ENCODE data around the gene ALDH4A1.
"Not testable (repeated sequence)": the region's sequence is repeated elsewhere in the genome, so short reads cannot be mapped to it uniquely, and the experiment has no call there.

The ALDH4A1 gene

DNA sequence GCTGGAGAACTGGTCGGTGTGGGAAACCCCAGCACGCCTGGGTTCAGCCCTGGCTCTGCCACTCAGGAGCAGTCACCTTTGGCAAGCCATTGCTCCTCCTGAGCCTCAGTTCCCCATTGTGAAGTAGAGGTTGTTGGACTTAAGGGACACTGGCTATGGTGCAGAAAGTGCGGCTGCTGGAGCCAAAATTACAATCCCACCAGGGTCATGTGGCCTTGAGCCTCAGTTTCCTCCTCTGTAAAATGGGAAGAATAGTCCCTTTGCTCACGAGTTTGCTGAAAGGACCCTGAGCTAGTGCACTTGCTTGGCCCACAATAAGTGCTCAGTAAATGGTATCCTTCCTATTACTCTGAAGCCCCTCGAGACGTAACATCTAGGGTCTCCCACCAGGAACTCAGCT lies 28.3 kb downstream of the ALDH4A1 start:
- DNase-seq, result no peak
- Mint-ChIP-seq H3K4me3 (no peak overlapping the region), H3K9me3 (no peaks in the 10 kb centered on the region), H3K4me1 (ENCODE audit: low read depth) (no peaks in the 10 kb centered on the region), H3K27me3 (no peaks in the 10 kb centered on the region), H3K36me3 (ENCODE audit: low read depth) (no peaks in the 10 kb centered on the region), H3K27ac (no peak overlapping the region)

DNA sequence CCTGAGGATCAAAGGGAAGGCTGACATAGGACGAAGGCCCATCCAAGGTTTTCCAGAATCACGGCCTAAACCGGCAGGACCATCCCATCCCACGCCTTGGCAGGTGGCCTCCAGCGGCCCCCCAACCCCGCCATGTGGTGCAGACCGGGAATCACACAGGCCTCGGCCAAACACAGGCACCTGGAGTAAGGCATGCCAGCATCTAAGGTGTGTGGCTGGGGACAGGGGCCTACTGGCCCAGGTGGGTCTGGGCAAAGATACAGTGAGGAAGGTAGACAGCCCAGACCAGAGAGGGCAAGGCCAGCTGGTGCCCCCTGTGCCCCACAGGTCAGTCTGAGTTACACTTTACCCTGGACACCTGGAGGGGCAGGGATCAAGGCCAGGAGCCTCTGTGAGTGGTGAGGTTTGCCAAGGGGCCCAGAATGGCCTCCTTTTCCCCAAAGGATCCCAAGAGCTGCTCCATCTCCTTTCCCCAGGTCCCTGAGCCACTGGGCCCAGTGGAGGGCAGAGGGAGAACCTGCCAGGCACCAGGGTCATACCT lies 30.2 kb downstream of the ALDH4A1 start:
- H3K9me3 Mint-ChIP-seq, result no peaks in the 10 kb centered on the region
- DNase-seq, result no peak
- H3K36me3 Mint-ChIP-seq (ENCODE audit: low read depth), result no peaks in the 10 kb centered on the region
- no peaks in the 10 kb centered on the region for H3K4me1 Mint-ChIP-seq (ENCODE audit: low read depth)
- no peak overlapping the region for H3K4me3 Mint-ChIP-seq
- H3K27me3 Mint-ChIP-seq, result peaks cover under 1% of the 10 kb centered on the region
- H3K27ac Mint-ChIP-seq, result no peak overlapping the region

DNA sequence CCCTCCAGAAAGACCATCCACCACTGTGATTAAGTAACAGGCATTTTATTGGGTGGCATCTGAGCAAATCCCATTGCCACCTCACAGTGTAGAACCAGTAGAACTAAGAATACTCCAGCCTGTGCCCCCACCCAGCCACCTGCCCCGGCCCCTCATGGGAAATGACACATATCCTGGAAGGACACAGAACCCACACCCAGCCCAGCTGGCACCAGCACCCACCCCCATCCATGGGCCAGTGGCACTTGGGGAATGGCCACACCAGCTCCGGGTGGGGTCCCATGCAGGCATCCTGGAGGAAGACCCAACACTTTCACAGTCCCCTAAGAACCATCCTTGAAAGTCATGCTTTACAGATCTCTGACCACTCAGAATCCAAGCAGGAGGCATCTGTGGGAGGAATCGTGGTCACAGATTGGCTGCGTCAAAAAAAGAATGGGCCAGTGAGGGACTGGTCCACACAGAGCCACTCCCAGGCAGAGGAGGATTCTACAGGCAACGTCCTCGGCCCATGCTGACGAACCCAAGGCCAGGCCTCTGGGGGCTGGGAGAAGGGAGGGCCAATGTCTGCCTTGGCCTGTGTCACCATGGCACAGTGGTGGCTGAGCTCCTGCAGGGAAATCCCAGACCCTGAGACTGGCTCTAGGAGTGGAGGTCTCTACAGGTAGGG lies 30.8 kb downstream of the ALDH4A1 start:
- H3K9me3 Mint-ChIP-seq, result no peaks in the 10 kb centered on the region
- H3K27ac Mint-ChIP-seq, result no peak overlapping the region
- DNase-seq, result no peak
- H3K4me3 Mint-ChIP-seq, result no peak overlapping the region
- H3K27me3 Mint-ChIP-seq, result peaks cover 7% of the 10 kb centered on the region
- no peaks in the 10 kb centered on the region for H3K36me3 Mint-ChIP-seq (ENCODE audit: low read depth)
- H3K4me1 Mint-ChIP-seq (ENCODE audit: low read depth), result no peaks in the 10 kb centered on the region

DNA sequence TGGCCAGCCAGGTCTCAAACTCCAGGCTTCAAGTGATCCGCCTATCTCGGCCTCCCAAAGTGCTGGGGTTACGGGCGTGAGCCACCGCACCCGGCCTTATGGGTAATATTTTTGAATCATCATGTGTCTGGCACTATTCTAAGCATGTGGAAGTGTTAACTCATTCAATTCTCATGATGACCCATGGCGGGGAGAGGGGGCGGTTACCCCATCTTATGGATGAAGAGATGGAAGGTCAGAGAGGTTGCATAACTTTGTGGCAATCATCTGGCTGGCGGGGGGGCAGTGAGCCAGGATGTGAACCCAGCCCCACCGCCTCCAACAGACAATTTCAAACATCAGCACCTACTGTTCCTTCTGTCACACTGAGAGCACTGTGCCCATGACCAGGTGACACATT lies 31.4 kb downstream of the ALDH4A1 start:
- Mint-ChIP-seq H3K9me3 (no peaks in the 10 kb centered on the region), H3K36me3 (ENCODE audit: low read depth) (no peaks in the 10 kb centered on the region), H3K4me1 (ENCODE audit: low read depth) (no peaks in the 10 kb centered on the region), H3K27ac (no peak overlapping the region), H3K27me3 (peaks cover 11% of the 10 kb centered on the region), H3K4me3 (no peak overlapping the region)
- no peak for DNase-seq

DNA sequence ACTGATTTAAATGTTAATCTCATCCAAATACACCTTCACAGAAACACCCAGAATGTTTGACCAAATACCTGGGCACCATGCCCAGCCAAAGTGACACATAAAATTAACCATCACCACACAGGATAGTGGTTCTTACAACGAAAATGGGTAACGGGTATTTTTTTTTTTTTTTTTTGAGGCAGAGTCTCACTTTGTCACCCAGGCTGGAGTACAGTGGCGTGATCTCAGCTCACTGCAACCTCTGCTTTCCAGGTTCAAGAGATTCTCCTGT lies 31.8 kb downstream of the ALDH4A1 start:
- not testable (repeated sequence) for DNase-seq; H3K9me3 Mint-ChIP-seq; H3K4me3 Mint-ChIP-seq; H3K4me1 Mint-ChIP-seq (ENCODE audit: low read depth); H3K36me3 Mint-ChIP-seq (ENCODE audit: low read depth); H3K27ac Mint-ChIP-seq
- H3K27me3 Mint-ChIP-seq, result peaks cover 13% of the 10 kb centered on the region

DNA sequence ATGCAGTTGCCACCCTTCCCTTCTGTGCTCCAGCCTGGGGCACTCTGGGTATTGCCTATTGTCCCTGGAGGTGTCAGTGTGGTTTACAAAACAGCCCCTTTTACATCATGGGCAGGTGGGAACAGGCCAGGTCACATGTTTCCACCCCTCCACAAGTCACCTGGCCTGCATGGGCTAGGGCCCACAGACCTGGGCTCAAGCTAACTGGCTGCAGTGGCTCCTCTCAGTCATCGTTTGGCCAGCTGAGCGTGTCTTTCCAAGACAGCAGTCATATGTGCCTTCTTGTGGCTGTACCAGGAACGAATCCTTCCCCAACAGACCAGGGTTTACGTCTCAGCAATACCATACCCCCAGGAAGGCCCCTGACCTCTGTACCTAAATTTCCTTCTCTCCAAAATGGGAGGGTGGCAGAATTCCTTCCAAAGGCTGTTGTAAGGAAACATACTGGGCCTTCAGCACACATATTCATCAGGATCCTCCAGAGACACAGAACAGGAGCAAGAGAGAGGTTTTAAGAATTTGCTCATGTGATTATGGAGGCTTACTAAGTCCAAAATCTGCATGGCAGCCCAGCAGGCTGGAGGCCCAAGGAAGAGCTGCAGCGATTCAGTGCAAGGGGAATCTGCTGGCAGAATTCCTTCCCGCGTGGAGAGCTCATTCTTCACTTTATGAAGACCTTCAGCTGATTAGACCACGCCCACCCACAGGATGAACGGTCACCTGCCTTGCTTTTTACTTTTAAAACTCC lies 32.3 kb downstream of the ALDH4A1 start:
- no peaks in the 10 kb centered on the region for H3K9me3 Mint-ChIP-seq
- no peaks in the 10 kb centered on the region for H3K4me1 Mint-ChIP-seq (ENCODE audit: low read depth)
- no peaks in the 10 kb centered on the region for H3K36me3 Mint-ChIP-seq (ENCODE audit: low read depth)
- no peak overlapping the region for H3K27ac Mint-ChIP-seq
- DNase-seq, result no peak
- peaks cover 14% of the 10 kb centered on the region for H3K27me3 Mint-ChIP-seq
- no peak overlapping the region for H3K4me3 Mint-ChIP-seq

DNA sequence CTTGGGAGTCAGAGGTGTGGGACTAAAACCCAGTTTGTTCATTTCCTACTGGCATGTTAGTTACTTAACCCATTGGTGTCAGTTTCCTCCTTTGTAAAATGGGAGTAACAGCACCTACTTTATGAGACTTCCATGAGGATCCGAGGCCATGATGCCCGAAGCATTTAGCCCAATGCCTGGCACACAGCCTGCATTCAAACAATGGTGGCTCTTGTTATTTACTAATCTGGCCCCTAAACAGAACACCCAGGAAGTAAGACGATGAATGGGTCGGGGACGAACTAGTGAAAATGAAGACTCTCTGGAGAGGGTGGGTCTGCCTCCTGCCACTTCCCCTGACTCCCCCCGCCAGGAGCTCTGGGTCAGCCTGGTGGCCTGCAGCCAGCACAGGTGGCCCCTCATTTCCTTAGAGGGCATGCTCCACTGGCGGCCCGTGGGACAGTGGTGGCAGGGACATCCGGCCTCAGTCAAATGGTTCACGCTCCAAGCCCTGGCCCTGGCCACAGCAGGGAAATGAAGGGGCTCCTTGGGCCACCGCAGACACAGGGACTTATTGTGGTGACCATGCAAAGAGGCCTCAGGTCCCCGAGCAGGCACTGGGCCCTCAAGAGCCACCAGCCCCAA lies 33.4 kb downstream of the ALDH4A1 start:
- Mint-ChIP-seq H3K4me3 (no peak overlapping the region), H3K36me3 (ENCODE audit: low read depth) (no peaks in the 10 kb centered on the region), H3K27ac (no peak overlapping the region), H3K4me1 (ENCODE audit: low read depth) (no peaks in the 10 kb centered on the region), H3K27me3 (peaks cover 14% of the 10 kb centered on the region), H3K9me3 (no peaks in the 10 kb centered on the region)
- no peak for DNase-seq

DNA sequence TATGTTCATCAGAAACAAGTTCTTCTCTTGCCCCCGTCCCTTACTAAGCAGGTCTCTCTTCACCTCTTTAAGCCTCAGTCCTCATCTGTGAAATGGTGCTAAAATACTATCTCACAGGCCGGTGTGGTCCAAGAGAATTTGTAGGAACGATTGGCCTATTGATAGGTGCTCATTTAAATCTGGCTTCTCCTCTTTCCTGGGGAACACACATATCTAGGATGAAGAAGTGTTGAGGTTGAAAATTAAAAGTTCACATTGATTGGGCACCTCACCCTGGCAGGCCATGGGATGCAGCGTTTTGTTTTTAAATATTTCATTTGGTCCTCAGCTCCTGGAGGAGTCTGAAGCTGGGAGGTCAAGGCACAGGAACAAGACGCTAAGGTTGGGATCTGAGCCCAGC lies 34.0 kb downstream of the ALDH4A1 start:
- Mint-ChIP-seq H3K9me3 (no peaks in the 10 kb centered on the region), H3K27ac (no peak overlapping the region), H3K4me3 (no peak overlapping the region), H3K27me3 (peaks cover 14% of the 10 kb centered on the region), H3K36me3 (ENCODE audit: low read depth) (no peaks in the 10 kb centered on the region), H3K4me1 (ENCODE audit: low read depth) (no peaks in the 10 kb centered on the region)
- no peak for DNase-seq

DNA sequence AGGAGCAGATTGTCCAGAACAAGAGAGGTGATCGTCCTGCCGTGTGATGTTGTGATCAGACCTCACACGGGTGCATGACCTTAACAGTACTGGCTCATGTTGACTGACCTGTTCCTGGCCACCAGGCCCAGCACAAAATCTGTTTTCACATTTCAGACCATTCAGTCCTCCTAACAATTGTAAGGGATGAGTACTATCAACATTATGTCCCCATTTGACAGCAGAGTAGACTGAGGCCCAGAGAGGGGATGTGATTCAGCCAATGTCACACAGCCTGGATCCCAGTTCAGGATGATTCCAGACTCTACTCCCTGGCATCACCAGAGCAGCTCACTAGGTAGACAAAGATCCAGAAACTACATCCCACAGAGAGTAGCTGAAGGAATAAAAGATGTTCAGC lies 35.5 kb downstream of the ALDH4A1 start:
- no peak overlapping the region for H3K4me3 Mint-ChIP-seq
- no peaks in the 10 kb centered on the region for H3K4me1 Mint-ChIP-seq (ENCODE audit: low read depth)
- H3K9me3 Mint-ChIP-seq, result no peaks in the 10 kb centered on the region
- H3K36me3 Mint-ChIP-seq (ENCODE audit: low read depth), result no peaks in the 10 kb centered on the region
- no peak overlapping the region for H3K27ac Mint-ChIP-seq
- DNase-seq, result no peak
- peaks cover 14% of the 10 kb centered on the region for H3K27me3 Mint-ChIP-seq

DNA sequence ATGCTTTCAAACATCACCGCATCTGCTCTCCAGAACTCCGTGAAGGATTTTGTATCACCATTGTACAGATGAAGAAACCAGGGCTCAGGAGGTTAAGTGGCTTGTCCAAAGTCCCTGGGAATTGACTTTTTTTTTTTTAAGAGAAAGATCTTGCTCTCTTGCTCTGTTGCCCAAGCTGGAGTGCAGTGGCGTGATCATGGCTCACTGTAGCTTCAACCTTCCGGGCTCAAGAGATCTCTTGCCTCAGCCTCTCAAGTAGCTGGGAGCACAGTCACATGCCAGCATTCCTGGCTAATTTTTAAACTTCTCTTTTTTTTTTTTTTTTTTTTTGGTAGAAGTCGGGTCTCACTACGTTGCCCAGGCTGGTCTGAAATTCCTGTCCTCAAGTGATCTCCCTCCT lies 36.0 kb downstream of the ALDH4A1 start:
- Mint-ChIP-seq H3K4me3 (no peak overlapping the region), H3K36me3 (ENCODE audit: low read depth) (no peaks in the 10 kb centered on the region), H3K9me3 (no peaks in the 10 kb centered on the region), H3K27ac (no peak overlapping the region), H3K27me3 (peaks cover 14% of the 10 kb centered on the region), H3K4me1 (ENCODE audit: low read depth) (no peaks in the 10 kb centered on the region)
- no peak for DNase-seq

DNA sequence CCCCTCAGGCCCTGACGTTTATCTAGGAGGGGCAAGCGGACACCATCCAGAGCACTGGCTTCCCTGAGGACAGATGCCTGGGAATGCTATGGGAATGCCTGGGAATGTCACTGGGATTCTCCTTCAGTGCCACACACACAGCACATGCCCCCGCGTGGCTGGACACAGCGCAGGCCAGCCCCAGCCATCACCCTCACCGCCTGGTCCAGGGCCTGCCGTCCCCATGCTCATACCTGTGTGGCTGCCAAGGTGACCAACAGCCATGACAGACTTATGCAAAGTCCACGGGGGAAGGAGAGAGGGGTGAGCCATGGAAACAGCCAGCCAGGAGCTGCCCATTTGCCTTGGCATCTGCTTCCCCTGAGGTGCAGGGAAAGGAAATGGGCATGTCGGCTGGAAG lies 37.2 kb downstream of the ALDH4A1 start:
- no peaks in the 10 kb centered on the region for H3K4me1 Mint-ChIP-seq (ENCODE audit: low read depth)
- no peak for DNase-seq
- H3K4me3 Mint-ChIP-seq, result no peak overlapping the region
- no peaks in the 10 kb centered on the region for H3K36me3 Mint-ChIP-seq (ENCODE audit: low read depth)
- no peak overlapping the region for H3K27ac Mint-ChIP-seq
- no peaks in the 10 kb centered on the region for H3K9me3 Mint-ChIP-seq
- H3K27me3 Mint-ChIP-seq, result peaks cover 14% of the 10 kb centered on the region

DNA sequence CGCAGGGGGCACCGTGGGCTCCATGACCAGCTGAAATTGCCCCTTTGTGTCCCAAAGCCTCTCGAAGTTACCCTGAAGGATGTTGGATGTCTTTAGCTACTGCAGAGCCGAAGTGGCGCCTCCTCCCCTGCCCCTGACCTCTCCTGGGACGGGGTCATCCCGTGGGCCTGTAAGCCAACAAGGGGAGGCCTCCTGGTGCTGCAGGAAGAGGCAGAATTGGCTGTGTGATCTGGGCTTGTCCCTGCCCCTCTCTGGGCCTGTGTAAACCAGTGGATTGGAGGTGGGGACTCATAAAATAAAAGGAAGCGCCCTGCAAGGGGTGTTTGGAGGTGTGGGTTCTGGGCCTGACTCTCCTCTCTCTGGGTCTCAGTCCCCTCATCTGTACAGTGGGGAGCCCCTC lies 40.8 kb downstream of the ALDH4A1 start:
- Mint-ChIP-seq H3K4me3 (no peak overlapping the region), H3K27ac (no peak overlapping the region), H3K27me3 (peaks cover 8% of the 10 kb centered on the region), H3K36me3 (ENCODE audit: low read depth) (no peaks in the 10 kb centered on the region), H3K4me1 (ENCODE audit: low read depth) (no peaks in the 10 kb centered on the region), H3K9me3 (no peaks in the 10 kb centered on the region)
- no peak for DNase-seq

DNA sequence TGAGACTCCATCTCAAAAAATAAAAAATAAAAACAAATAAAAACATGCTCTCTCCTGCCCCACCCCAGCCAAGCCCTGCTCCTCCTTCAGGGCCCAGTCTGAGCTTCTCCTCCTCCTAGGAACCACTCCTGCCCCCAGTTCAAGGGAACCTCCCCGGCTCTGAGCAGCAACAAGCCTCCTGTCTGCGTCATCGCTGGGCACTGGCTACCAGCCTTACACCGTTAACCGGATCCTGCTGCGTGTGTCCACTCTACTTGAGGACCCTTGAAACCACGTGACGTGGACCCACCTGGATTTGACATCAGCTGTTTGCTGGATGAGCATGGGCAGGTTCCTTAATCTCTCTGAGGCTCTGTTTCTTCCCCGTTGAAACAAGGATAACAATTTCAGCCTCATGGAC lies 41.3 kb downstream of the ALDH4A1 start:
- no peak for DNase-seq
- Mint-ChIP-seq H3K4me1 (ENCODE audit: low read depth) (no peaks in the 10 kb centered on the region), H3K9me3 (no peaks in the 10 kb centered on the region), H3K27me3 (peaks cover 3% of the 10 kb centered on the region), H3K36me3 (ENCODE audit: low read depth) (no peaks in the 10 kb centered on the region), H3K4me3 (no peak overlapping the region), H3K27ac (no peak overlapping the region)

DNA sequence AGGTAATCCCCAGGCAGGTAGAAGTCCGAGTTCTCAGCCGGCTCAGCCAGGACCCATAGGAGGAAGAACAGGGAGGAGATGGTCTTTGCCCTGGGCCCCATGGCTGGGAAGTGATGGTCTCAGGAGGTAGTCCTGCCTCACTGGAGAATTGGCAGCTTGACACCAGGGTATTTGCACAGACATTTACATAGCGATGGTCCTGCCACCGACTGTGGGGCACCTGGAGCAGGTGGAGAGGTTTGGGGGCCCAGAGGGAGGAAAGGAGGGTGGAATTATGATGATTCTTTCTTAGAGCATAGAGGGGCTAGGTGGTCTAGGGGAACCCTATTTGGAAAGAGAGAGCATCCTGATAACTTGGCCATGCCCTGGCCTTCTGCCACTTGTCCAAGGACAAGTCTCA lies 42.8 kb downstream of the ALDH4A1 start, which contains the start of gene TAS1R2:
Gene TAS1R2, minus strand, starts transcription at position 101 of the 400 bp plus-strand sequence. Its CDS starts 0 bp downstream, at position 101.
- Mint-ChIP-seq H3K4me1 (ENCODE audit: low read depth) (no peaks in the 10 kb centered on the region), H3K9me3 (no peaks in the 10 kb centered on the region)

DNA sequence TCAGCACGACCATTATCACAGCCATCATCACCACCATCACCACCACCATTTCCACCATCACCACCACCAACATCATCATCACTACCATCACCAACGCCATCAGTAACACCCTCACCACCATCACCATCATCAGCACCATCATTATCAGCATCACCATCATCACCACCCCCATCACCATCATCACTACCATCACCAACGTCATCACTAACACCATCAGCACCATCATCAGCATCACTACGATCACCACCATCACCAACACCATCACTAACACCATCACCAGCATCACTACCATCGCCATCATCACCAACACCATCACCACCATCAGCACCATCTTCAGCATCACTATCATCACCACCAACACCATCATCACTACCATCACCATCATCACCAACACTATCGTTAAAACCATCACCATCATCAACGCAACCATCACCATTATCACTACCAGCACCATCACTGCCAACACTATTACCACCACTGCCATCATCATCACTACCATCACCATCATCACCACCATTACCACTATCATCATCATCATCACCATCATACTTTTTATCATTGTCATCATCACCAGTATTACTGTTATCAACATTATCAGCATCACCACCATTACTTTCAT lies 44.2 kb downstream of the ALDH4A1 start:
- no peak for DNase-seq
- Mint-ChIP-seq H3K4me3 (no peak overlapping the region), H3K27ac (no peak overlapping the region), H3K9me3 (no peaks in the 10 kb centered on the region), H3K4me1 (ENCODE audit: low read depth) (no peaks in the 10 kb centered on the region), H3K27me3 (peaks cover 3% of the 10 kb centered on the region), H3K36me3 (ENCODE audit: low read depth) (no peaks in the 10 kb centered on the region)

More for the DNA sequence above, 42.8 kb downstream of the ALDH4A1 start, which contains the start of gene TAS1R2:
- Mint-ChIP-seq H3K36me3 (ENCODE audit: low read depth) (no peaks in the 10 kb centered on the region), H3K4me3 (no peak within 1 kb of the TSS), H3K27ac (no peak within 1 kb of the TSS), H3K27me3 (peaks cover 3% of the 10 kb centered on the region)
- DNase-seq, result no peak
